Ovary (tissue), 9 donors: ENCODE data around the gene BABAM2. TPM values are rescaled to one million over a fixed set of nuclear protein-coding genes. Genes with fewer than 3 reads are reported as not detected.
A peak's percentile ranks its signal among the peaks of the same experiment; 100 is the strongest.

Experiments used
- DNase-seq, 5 donors: peaks; one replicate each; pipeline ENCODE4 v3.0.0-alpha.2; 2019 to 2020
- H3K27ac ChIP-seq, 2 donors: fragments of 200-600 bp; one replicate each; pipeline versions ENCODE4 v1.5.1 to v1.8.0; 2019 to 2022
- H3K27me3 ChIP-seq: fragments of 200-600 bp; one replicate; pipeline ENCODE4 v1.8.0; 2022
- H3K36me3 ChIP-seq: fragments of 200-600 bp; sonication (generic); one replicate; pipeline ENCODE4 v1.5.1; 2019
- H3K4me1 ChIP-seq: one replicate; pipeline ENCODE4 v1.8.1; 2013; ENCODE audit warnings: mild to moderate bottlenecking, moderate library complexity; ENCODE audit not compliant: insufficient read depth
- H3K4me3 ChIP-seq: fragments of 200-600 bp; sonication (generic); one replicate; pipeline ENCODE4 v1.5.1; 2017
- H3K9me3 ChIP-seq, 2 donors: fragments of 200-600 bp in 1 of 2; sonication (generic) in 1 of 2; one replicate each; pipeline versions ENCODE4 v1.5.1 to v1.8.1; 2013 to 2019; ENCODE audit warnings: mild to moderate bottlenecking in 1 of 2, moderate library complexity in 1 of 2
- CTCF ChIP-seq, 3 donors: fragments of 450-650 bp in 2 of 3; fragments of 200-600 bp in 1 of 3; IDR thresholded peaks; one replicate each; pipeline versions ENCODE4 v1.5.1 to v1.8.0; 2016 to 2022; ENCODE audit warnings: antibody characterized with exemption in 3 of 3, mild to moderate bottlenecking in 1 of 3
- EP300 ChIP-seq: sonication (generic); formaldehyde crosslinking; IDR thresholded peaks from one replicate; pipeline ENCODE4 v1.6.1; 2017; ENCODE audit warnings: antibody characterized with exemption
- POLR2A ChIP-seq: fragments of 450-650 bp; IDR thresholded peaks from one replicate; pipeline ENCODE4 v1.6.1; 2017; ENCODE audit warnings: antibody characterized with exemption, mild to moderate bottlenecking, moderate library complexity
- WGBS, 3 donors: extraction: QIAGEN DNeasy Blood & Tissue Kit in 1 of 3; methylation state at CpG; one replicate each; pipeline versions ENCODE4 v1.1.5 to v1.1.7; 2013 to 2017; 5-methylcytosine and 5-hydroxymethylcytosine counted together
- intact Hi-C, 4 donors: fragments of 100-400 bp; cut with DNase I; formaldehyde crosslinking; loops; one replicate each; pipeline versions ENCODE4 v1.11.0 to v1.15.1; 2022 to 2023
- polyA plus RNA-seq, 2 donors: library from polyadenylated mRNA; stranded (reverse); fragments of 200-250 nt in 1 of 2; fragments of 350-450 nt in 1 of 2; fragmentation: Illumina TruSeq in 1 of 2; extraction: RNeasy Lipid Tissue Mini Kit (QIAGEN cat#74804) in 1 of 2; gene quantifications; one replicate each; pipeline ENCODE4 v1.2.3, GENCODE V29; 2013 to 2014
- total RNA-seq, 7 donors: library from RNA; depleted of rRNA in 2 of 7; stranded (reverse); fragments of >200 nt in 2 of 7; fragmentation: NEBNext Ultra II Directional in 3 of 7; extraction: Animal tissue kit (Norgen Biotek cat#: 25700) in 3 of 7; gene quantifications; one replicate each; pipeline versions ENCODE4 v1.1.0 to v1.2.4, GENCODE V29; 2016 to 2023
- donor health status: DM: no; HTN: no; CAD: no; lungs with moderate emphysema.
- donor health status: DM: no; HTN: no; CAD: no.
- donor health status: Bipolar disorder and iron deficiency.
- donor health status: DM: yes; HTN: yes; CAD: no.
- donor health status: DM: no; HTN: no; CAD: no.
- donor health status: DM: yes; HTN: yes; CAD: no.

The BABAM2 gene
- total and polyA plus RNA-seq, 9 donors: 22.0 to 96.7 (median 46.8) TPM

GRCh38 chr2:28325173-28325566 lies 434.6 kb downstream of the BABAM2 start:
- Histone ChIP-seq H3K9me3 (no peaks in the 10 kb centered on the region), H3K4me3 (no peak overlapping the region), H3K4me1 (peaks cover 39% of the 10 kb centered on the region), H3K27ac (no peak overlapping the region), H3K27me3 (no peaks in the 10 kb centered on the region), H3K36me3 (no peaks in the 10 kb centered on the region)
- TF ChIP-seq POLR2A: no peak
- TF ChIP-seq EP300: no peak
- TF ChIP-seq CTCF (IDR thresholded peaks at IDR 0.05): no peak
- DNase-seq: no peak
- 88 to 93% (median 91%) methylated on average over 5 of the region's 5 CpGs for WGBS, 3 donors
- intact Hi-C loops: no loop called here

GRCh38 chr2:28325567-28326468 lies 435.3 kb downstream of the BABAM2 start:
- peak overlapping the region in 1 of 2 donors; percentile 77 for H3K27ac ChIP-seq
- TF ChIP-seq CTCF (IDR thresholded peaks at IDR 0.05) (no peak), POLR2A (no peak), EP300 (no peak)
- WGBS, 3 donors: 87 to 90% (median 89%) methylated on average over 10 of the region's 10 CpGs
- H3K4me1 ChIP-seq: peaks cover 36% of the 10 kb centered on the region
- H3K27me3 ChIP-seq: no peaks in the 10 kb centered on the region
- H3K4me3 ChIP-seq: no peak overlapping the region
- no peaks in the 10 kb centered on the region for H3K36me3 ChIP-seq
- H3K9me3 ChIP-seq: no peaks in the 10 kb centered on the region
- DNase-seq: no peak
- intact Hi-C loops: no loop called here

- no peaks in the 10 kb centered on the region for H3K27me3 ChIP-seq
- TF ChIP-seq CTCF (IDR thresholded peaks at IDR 0.05) (no peak), POLR2A (no peak), EP300 (no peak)
- no peak for DNase-seq
- H3K9me3 ChIP-seq: no peaks in the 10 kb centered on the region
- H3K4me3 ChIP-seq: no peak overlapping the region
- no peaks in the 10 kb centered on the region for H3K36me3 ChIP-seq
- peaks cover 34% of the 10 kb centered on the region for H3K4me1 ChIP-seq
- 87 to 98% (median 90%) methylated on average over 4 of the region's 4 CpGs for WGBS, 3 donors
- intact Hi-C loops: no loop called here
- H3K27ac ChIP-seq: peak overlapping the region in 1 of 2 donors; percentile 77
These were observed 435.9 kb downstream of the BABAM2 start for GRCh38 chr2:28326469-28326805.

DNA sequence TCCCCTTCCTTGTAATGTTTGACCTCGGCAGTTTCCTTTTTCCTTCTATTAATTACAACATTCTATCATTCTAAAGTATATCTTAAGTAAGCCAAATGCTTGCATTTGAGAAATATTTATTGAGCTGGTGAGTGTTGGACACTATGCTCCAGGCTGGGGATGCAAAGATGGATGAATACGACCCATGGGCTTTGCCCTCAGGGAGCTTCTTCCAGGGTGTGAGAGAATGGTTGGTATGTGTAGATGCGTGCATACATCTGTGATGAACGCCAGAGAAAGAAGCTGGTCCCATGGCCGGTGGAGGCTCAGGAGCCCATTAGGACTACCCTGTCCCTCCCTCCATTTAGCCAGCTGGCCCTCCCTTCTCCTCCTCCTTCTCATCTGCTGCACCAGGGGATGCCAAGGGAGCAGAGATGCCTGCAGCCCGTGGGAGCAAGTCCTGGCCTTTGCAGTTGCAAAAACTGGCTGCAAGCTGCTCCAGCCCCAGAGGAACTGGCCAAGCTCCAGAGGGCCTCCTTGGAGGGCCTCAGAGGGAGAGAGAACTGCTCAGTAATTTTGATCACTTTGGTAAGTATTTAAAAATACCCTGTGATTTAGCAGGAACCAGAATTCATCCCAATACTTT lies 436.5 kb downstream of the BABAM2 start:
- no peaks in the 10 kb centered on the region for H3K9me3 ChIP-seq
- 54 to 67% (median 66%) methylated on average over 6 of the region's 6 CpGs for WGBS, 3 donors
- no peak overlapping the region for H3K4me3 ChIP-seq
- no peak for TF ChIP-seq POLR2A
- no peak for TF ChIP-seq CTCF (IDR thresholded peaks at IDR 0.05)
- no peak for TF ChIP-seq EP300
- peaks cover 32% of the 10 kb centered on the region for H3K4me1 ChIP-seq
- H3K27me3 ChIP-seq: no peaks in the 10 kb centered on the region
- DNase-seq: peak in 4 of 5 donors; percentile 71 to 79 (median 78)
- intact Hi-C loops: no loop called here
- no peaks in the 10 kb centered on the region for H3K36me3 ChIP-seq
- peak overlapping the region in 1 of 2 donors; percentile 77 for H3K27ac ChIP-seq
